Measurements from ENCODE around the gene ATAD3B.
"Not testable (repeated sequence)": the region's sequence is repeated elsewhere in the genome, so short reads cannot be mapped to it uniquely, and the experiment has no call there.

ATAD3B gene

DNA sequence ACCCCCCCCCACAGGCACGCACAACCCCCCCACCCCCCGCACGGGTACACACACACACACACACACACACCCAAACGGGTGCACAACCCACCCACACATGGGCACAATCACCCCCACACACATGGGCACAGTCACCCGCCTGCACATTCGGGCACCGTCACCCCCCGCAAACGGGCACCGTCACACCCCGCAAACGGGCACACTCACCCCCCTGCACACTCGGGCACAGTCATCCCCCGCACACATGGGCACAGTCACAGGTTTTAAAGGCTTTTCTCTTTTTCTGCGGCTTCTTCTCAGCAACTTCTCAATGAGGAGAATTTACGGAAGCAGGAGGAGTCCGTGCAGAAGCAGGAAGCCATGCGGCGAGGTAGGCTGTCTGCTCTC is 47.0 kb downstream of the ATAD3B start:
- H3K4me1 Mint-ChIP-seq (ENCODE audit: low read depth); H3K9me3 Mint-ChIP-seq; H3K27me3 Mint-ChIP-seq; H3K4me3 Mint-ChIP-seq; H3K27ac Mint-ChIP-seq: not testable (repeated sequence)
- peaks cover 17% of the 10 kb centered on the region for H3K36me3 Mint-ChIP-seq (ENCODE audit: low read depth)

DNA sequence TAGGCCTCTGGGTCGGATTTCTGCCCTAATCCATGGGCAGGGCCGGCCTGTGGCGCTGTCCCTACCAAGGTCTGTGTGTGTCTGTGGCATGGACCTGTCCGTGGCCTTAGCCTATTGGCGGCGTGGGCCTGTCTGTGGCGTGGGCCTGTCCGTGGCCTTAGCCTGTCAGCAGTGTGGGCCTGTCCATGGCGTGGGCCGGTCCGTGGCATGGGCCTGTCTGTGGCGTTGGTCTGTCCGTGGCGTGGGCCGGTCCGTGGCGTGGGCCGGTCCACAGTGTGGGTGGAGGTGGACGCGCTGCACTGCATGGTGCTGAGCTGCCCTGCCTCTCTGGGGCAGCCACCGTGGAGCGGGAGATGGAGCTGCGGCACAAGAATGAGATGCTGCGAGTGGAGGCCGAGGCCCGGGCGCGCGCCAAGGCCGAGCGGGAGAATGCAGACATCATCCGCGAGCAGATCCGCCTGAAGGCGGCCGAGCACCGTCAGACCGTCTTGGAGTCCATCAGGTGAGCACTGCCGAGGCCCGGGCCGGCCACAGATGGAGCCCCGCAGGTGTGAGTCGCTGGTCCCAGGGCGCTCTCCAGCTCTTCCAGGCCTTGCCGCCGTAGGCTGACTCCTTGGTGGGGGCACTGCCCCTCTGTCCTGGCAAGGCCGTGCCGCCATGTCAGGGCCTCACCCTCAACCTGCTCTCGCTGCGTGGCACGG is 48.4 kb downstream of the ATAD3B start:
- not testable (repeated sequence) for H3K27ac Mint-ChIP-seq; H3K4me1 Mint-ChIP-seq (ENCODE audit: low read depth); H3K27me3 Mint-ChIP-seq; H3K9me3 Mint-ChIP-seq; H3K4me3 Mint-ChIP-seq
- peaks cover 17% of the 10 kb centered on the region for H3K36me3 Mint-ChIP-seq (ENCODE audit: low read depth)

DNA sequence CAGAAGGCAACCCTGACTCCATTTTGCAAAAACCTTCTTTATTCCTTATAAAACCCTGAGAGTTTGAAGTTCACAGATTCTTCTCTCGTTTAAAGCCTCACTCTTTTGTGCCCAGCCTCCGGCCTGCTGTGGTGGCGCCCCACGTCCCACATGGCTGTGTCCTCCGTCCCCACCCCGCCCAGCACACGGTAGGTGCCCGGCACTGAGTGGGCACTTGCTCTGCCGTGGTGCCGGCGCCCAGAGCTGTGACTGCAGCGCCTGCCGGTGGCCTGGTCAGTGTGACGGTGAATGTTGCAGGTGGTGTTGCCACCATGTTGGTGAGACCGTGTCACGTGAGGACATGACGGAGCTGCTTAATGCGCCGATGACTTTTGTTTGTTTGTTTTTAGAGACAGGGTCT is 49.8 kb downstream of the ATAD3B start:
- Mint-ChIP-seq H3K27me3 (no peaks in the 10 kb centered on the region), H3K36me3 (ENCODE audit: low read depth) (peaks cover 12% of the 10 kb centered on the region), H3K4me1 (ENCODE audit: low read depth) (no peaks in the 10 kb centered on the region)

DNA sequence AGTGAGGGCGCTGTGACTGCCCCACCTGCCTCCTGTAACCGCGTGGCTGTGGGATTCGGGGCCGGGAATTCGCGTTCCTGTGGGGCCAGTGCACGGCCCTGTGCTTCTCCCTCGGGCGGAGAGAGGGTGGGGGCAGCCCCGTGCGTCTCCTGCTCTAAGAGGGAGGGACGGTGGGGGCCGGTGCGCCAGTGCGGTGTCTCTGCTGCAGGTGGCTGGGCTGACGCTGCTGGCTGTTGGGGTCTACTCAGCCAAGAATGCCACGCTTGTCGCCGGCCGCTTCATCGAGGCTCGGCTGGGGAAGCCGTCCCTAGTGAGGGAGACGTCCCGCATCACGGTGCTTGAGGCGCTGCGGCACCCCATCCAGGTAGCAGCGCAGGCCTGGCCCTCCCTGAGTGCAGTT is 51.0 kb downstream of the ATAD3B start:
- H3K36me3 Mint-ChIP-seq (ENCODE audit: low read depth) = peaks cover 16% of the 10 kb centered on the region
- H3K9me3 Mint-ChIP-seq; H3K4me3 Mint-ChIP-seq; H3K27me3 Mint-ChIP-seq; H3K4me1 Mint-ChIP-seq (ENCODE audit: low read depth); H3K27ac Mint-ChIP-seq: not testable (repeated sequence)

More for the DNA sequence above, 49.8 kb downstream of the ATAD3B start:
- Mint-ChIP-seq H3K9me3 (no peaks in the 10 kb centered on the region), H3K4me3 (no peak overlapping the region), H3K27ac (no peak overlapping the region)

DNA sequence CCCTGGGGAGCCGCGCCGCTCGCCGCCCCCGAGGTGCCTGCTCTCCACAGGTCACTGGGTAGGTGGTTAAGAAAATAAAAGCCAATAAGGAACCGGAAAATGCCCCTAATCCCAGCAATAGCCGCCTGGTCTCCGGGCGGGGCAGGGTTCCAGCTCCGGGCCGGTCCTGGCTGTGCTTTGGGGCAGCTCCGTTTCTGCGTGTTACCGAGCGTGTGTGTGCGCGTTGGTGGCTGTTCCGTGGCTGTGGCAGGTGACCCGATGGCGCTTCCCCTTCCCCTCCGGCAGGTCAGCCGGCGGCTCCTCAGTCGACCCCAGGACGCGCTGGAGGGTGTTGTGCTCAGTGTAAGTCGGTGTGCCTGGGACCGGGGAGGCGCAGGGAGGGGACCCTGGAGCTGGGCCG is 51.7 kb downstream of the ATAD3B start:
- peaks cover 16% of the 10 kb centered on the region for H3K36me3 Mint-ChIP-seq (ENCODE audit: low read depth)
- H3K4me3 Mint-ChIP-seq; H3K27me3 Mint-ChIP-seq; H3K4me1 Mint-ChIP-seq (ENCODE audit: low read depth); H3K27ac Mint-ChIP-seq; H3K9me3 Mint-ChIP-seq: not testable (repeated sequence)

DNA sequence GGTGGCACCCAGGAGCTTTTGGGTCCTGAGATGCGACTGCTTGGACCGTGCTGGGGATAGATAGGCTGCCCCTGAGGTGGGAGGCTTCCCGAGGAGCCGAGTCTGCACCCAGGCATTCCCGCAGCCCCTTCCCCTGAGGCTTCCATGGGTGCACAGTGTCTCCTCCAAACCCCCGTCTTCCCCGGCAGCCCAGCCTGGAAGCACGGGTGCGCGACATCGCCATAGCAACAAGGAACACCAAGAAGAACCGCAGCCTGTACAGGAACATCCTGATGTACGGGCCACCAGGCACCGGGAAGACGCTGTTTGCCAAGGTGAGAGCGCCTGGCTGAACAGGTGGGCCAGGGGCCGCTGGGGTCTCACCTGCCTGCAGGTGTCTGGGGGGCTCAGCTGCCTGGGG is 52.1 kb downstream of the ATAD3B start:
- H3K9me3 Mint-ChIP-seq; H3K27me3 Mint-ChIP-seq; H3K27ac Mint-ChIP-seq; H3K4me1 Mint-ChIP-seq (ENCODE audit: low read depth); H3K4me3 Mint-ChIP-seq: not testable (repeated sequence)
- peaks cover 12% of the 10 kb centered on the region for H3K36me3 Mint-ChIP-seq (ENCODE audit: low read depth)

DNA sequence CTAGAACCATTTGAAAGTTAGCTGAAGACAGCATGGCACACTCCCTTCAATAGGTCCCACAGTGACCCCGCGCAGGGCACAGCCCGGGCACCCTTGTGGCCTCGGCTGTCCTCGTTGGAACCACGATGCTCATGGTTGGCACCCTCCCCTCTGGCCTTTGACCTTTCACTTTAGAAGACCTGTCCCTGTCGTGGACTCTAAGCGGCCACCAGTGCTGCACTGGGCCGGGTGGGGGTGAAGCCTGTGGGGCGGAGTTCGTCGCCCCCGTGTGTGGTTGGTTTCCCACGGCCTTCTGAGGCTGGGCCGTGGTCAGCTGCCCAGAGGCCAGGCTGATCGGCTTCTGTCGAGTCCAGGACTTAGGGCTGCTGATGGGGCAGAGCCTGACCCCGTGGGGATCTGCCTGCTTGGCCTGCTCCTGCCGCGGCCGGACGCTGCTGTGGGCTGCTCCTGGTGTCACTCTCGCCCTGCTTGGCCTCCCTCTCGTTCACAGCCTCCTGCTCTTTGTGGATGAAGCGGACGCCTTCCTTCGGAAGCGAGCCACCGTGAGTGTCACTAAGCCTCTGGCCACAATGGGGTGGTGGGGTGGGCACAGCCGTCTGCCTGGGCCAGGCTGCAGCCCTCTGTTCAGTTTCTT is 53.3 kb downstream of the ATAD3B start:
- H3K4me1 Mint-ChIP-seq (ENCODE audit: low read depth); H3K9me3 Mint-ChIP-seq; H3K4me3 Mint-ChIP-seq; H3K27ac Mint-ChIP-seq; H3K27me3 Mint-ChIP-seq: not testable (repeated sequence)
- peaks cover 12% of the 10 kb centered on the region for H3K36me3 Mint-ChIP-seq (ENCODE audit: low read depth)

DNA sequence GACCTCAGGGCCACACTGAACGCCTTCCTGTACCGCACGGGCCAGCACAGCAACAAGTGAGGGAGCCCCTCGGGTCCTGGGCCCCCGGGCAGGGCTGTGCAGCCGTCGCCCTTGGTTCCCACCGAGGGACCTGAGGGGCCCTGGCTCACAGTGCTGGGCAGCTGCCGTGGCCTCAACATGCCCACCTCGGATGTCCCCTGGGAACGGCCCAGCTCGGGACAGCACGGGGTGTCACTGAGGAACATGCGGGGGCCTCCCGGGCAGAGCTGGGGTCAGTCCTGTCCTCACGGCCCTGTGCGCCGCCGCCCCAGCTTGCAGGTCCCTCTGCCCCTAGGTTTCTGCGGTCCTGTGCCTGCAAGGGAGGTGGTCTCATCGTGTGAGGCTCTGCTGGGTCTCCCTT is 54.9 kb downstream of the ATAD3B start:
- not testable (repeated sequence) for H3K9me3 Mint-ChIP-seq; H3K4me1 Mint-ChIP-seq (ENCODE audit: low read depth); H3K27ac Mint-ChIP-seq; H3K4me3 Mint-ChIP-seq; H3K27me3 Mint-ChIP-seq
- H3K36me3 Mint-ChIP-seq (ENCODE audit: low read depth) = peaks cover 23% of the 10 kb centered on the region

DNA sequence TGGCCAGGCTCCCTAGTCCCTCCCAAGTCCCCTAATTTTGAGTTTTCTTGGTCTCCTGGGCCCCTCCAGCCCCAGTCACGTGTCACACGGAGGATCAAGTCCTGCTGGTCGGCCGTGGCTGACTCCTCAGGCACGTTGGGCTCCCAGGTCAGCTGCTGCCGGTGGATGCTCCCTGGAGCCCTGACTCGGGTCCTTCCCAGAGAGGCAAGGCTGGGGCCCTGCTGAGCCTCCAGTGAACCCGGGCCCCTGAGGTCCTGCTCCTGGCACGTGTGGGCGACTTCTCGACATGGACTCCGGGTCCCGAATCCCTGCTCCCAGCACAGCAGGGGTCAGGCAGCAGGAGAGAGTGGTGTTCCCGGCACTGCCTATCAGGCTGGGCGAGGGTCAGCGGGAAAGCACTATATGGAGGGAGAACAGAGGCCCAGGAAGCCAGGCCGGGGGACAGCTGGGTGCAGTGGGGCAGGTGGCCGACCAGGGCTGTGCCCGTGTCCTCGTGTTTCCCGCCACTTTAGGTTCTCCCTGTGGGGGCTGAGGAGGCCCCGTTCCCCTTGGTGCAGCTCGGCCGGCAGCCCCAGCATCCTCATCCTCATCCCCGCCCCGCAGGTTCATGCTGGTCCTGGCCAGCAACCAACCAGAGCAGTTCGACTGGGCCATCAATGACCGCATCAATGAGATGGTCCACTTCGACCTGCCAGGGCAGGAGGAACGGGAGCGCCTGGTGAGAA is 55.7 kb downstream of the ATAD3B start:
- Mint-ChIP-seq H3K27me3 (no peaks in the 10 kb centered on the region), H3K9me3 (peaks cover 4% of the 10 kb centered on the region), H3K27ac (no peak overlapping the region), H3K4me1 (ENCODE audit: low read depth) (no peaks in the 10 kb centered on the region), H3K4me3 (no peak overlapping the region), H3K36me3 (ENCODE audit: low read depth) (peaks cover 29% of the 10 kb centered on the region)

DNA sequence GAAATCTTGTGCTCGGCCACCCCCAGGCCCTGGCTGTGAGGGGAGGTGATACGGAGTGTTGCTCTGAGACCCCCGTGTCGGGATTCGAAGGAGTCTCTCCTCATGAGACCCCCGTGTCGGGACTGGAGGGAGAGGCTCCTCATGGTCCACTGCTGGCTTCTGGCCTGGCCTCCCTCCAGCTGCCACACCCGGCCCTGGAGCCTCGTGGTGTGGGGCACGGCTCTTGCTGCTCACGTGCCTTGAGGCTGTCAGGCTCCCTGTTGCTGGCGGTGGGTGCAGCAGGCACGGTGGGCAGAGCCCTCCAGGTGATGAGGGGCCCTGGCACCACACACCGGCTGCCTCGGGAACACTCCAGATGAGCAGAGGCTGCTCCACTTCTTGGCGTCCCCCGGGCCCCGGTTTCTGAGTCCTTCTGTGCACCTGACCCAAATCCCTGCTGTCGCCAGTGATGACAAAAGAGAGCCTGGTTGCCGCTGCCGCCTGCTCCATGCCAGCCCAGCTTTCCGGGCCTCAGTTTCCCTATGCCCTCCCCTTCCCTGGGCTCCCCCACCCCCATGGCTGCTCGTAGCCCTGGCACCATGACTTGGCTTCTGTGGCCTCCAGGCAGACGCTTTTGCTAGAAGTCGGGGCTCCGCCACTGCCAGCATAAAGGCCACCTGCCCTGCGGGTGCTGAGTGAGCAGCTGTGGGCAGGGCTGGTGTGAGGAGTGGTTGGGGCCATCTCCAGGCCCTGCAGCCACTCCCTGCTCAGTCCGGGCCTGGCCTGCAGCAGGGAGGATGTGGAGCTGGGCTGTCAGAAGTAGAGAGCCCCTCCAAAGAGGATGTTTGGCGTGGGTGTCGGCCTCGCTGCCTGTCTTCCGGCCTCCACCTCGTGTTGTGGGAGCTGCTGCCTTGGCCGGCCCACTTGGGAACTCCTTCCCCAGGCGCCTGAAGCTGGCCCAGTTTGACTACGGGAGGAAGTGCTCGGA is 57.0 kb downstream of the ATAD3B start:
- no peak overlapping the region for H3K4me3 Mint-ChIP-seq
- H3K9me3 Mint-ChIP-seq = peaks cover 4% of the 10 kb centered on the region
- no peaks in the 10 kb centered on the region for H3K4me1 Mint-ChIP-seq (ENCODE audit: low read depth)
- no peak overlapping the region for H3K27ac Mint-ChIP-seq
- H3K36me3 Mint-ChIP-seq (ENCODE audit: low read depth) = peaks cover 30% of the 10 kb centered on the region
- no peaks in the 10 kb centered on the region for H3K27me3 Mint-ChIP-seq

DNA sequence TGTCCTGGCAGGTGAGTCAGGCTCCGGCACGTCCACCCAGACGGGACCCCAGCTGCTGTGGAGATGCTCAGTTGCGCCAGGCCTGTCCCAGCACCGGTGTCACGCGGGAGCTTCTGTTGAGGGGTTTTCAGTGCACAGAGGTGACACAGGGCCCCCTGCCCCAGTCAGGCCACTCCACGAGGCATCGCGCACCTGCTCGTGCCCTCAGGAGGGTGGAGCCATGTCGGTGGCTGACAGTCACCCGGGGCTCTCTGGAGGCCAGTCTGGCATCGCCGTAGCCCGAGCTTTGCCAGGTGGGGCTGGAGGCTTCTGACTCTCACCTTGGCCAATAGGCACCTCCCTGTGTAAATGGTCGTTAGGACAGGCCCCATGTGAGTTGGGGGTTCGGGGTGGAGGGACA is 57.8 kb downstream of the ATAD3B start:
- Mint-ChIP-seq H3K36me3 (ENCODE audit: low read depth) (peaks cover 30% of the 10 kb centered on the region), H3K9me3 (peaks cover 4% of the 10 kb centered on the region), H3K4me3 (no peak overlapping the region), H3K27me3 (no peaks in the 10 kb centered on the region), H3K4me1 (ENCODE audit: low read depth) (no peaks in the 10 kb centered on the region), H3K27ac (no peak overlapping the region)

DNA sequence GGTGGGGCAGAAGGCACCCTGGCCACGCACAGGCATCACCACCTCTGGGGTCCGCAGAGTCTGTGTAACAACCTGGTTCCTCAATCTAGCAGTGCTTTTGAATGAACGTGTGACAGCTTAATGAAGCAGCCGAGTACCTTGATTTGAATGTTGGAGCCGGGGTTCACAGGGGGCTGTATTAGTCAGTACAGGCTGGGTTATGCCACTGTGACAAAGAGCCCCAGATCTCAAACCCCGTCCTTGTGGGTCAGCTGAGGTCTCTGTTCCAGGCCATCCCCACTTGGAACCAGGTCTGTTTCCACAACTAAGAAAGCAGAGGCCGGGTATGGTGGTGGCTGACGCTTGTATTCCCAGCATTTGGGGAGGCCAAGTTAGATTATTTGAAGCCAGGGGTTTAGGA is 58.4 kb downstream of the ATAD3B start:
- Mint-ChIP-seq H3K4me3 (no peak overlapping the region), H3K27ac (no peak overlapping the region), H3K27me3 (no peaks in the 10 kb centered on the region), H3K9me3 (peaks cover 4% of the 10 kb centered on the region), H3K4me1 (ENCODE audit: low read depth) (no peaks in the 10 kb centered on the region), H3K36me3 (ENCODE audit: low read depth) (peaks cover 30% of the 10 kb centered on the region)

DNA sequence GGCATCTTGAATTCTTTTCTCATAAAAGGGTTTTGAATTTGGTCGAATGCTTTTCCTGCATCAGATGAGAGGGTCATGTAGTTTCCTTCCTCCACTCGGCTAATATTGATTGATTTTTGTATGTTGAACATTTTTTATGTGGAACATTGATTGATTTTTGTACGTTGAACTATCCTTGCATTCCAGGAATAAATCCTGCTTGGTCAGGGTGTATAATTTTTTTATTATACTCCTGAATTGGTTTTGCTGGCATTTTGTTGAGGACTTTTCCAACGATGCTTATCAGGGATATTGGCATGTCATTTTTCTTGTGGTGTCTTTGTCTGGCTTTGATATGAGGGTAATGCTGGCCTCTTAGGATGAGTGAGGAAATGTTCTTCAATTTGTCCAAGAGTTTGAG is 60.4 kb downstream of the ATAD3B start:
- peaks cover 4% of the 10 kb centered on the region for H3K9me3 Mint-ChIP-seq
- H3K4me3 Mint-ChIP-seq = no peak overlapping the region
- no peaks in the 10 kb centered on the region for H3K4me1 Mint-ChIP-seq (ENCODE audit: low read depth)
- peaks cover 30% of the 10 kb centered on the region for H3K36me3 Mint-ChIP-seq (ENCODE audit: low read depth)
- no peak overlapping the region for H3K27ac Mint-ChIP-seq
- H3K27me3 Mint-ChIP-seq = no peaks in the 10 kb centered on the region

DNA sequence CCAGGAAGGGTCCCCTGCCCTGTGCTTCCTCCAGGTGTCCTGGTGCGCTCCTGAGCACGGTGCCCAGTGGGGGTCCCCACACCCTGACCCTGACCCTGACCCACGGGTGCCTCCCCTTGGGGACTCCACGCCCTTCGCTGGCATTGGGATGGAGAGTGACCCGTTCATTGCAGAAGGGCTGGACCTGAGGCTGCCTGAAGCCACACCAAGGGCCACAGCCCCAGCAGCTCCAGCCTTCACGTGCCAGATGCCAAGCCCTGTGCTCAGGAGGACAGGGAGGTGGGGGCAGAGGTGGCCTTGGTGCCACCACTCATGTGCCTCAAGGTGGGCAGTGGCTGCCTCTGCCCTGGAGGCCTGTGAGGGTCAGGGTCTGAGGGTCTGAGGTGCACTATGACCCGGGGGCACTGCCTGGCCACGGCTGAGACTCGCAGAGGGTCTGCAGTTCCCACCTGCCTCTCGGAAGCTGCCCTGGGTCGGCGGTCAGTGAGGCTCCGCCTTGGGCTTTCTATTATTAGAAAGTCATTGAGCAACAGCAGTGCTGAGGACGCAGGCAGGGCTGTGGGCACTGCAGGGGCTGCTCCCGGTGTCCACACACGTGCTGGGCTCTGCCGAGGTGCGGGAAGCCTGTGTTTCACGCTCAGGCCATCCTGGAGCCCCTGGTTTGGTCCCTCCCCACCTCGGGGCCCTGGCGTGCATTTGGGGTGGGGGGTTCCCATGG is 61.8 kb downstream of the ATAD3B start:
- H3K4me1 Mint-ChIP-seq (ENCODE audit: low read depth); H3K4me3 Mint-ChIP-seq; H3K9me3 Mint-ChIP-seq; H3K27me3 Mint-ChIP-seq; H3K27ac Mint-ChIP-seq: not testable (repeated sequence)
- peaks cover 21% of the 10 kb centered on the region for H3K36me3 Mint-ChIP-seq (ENCODE audit: low read depth)
